ENCODE results near the gene GAB2. TPM values are rescaled to one million over a fixed set of nuclear protein-coding genes. Genes with fewer than 3 reads are reported as not detected.

GAB2 gene
- total and polyA plus RNA-seq, 2 of the 13 experiments (the other 11 are each of a cell fraction or from before 2014, with no cell fraction given) = 4.1 to 8.6 TPM

GRCh38 chr11:78341841-78342240 is 75.8 kb downstream of the GAB2 start (continued):
- TF ChIP-seq ASH2L (IDR thresholded peaks at IDR 0.05; ENCODE audit: insufficient read length, low read depth, low read length) (no peak), ZNF343 (CRISPR knock-in tag; IDR thresholded peaks at IDR 0.05) (no peak), ZNF530 (CRISPR knock-in tag; IDR thresholded peaks at IDR 0.05; ENCODE audit: low read depth) (no peak)

- Histone ChIP-seq H4K20me1 (ENCODE audit: insufficient read depth, low read length) (no peaks in the 10 kb centered on the region), H3K4me3 (replicated peaks in 1 of 3; ENCODE audit: insufficient read depth in 1 of 3, low read depth in 2 of 3, low read length in 3 of 3) (no peak overlapping the region), H3K27me3 (ENCODE audit: control insufficient read depth in 1 of 2, insufficient read depth in 2 of 2, low read length in 2 of 2) (no peaks in the 10 kb centered on the region), H3K9me3 (ENCODE audit: low read length) (no peaks in the 10 kb centered on the region), H3K9ac (ENCODE audit: insufficient read depth, low read depth, low read length) (no peak overlapping the region), H3K27ac (ENCODE audit: extremely low read length, insufficient read depth, low read length) (no peak overlapping the region), H3K36me3 (replicated peaks in 1 of 2; ENCODE audit: control insufficient read depth in 1 of 2, insufficient read depth in 2 of 2, low read length in 2 of 2) (no peaks in the 10 kb centered on the region), H3K4me2 (ENCODE audit: low read depth, low read length) (no peak overlapping the region), H3K79me2 (ENCODE audit: insufficient read depth, low read length) (no peaks in the 10 kb centered on the region), H2AFZ (ENCODE audit: low read length) (no peak overlapping the region), H3K4me1 (ENCODE audit: insufficient read depth, low read length) (peaks cover 16% of the 10 kb centered on the region)
- FAIRE-seq = no peak
- in situ Hi-C loops (cut with HindIII; ENCODE audit: extremely low pct_ligation_motif_present, low pct_unique_long_range_greater_than_20kb) = no loop called here
- DNase-seq (ENCODE audit: low spot score) = no peak
- intact Hi-C loops (cut with micrococcal nuclease; ENCODE audit: unreplicated experiment) = no loop called here
- TF ChIP-seq ZNF567 (CRISPR knock-in tag; IDR thresholded peaks at IDR 0.05; ENCODE audit: borderline replicate concordance) (no peak), ZC3H13 (CRISPR knock-in tag; IDR thresholded peaks at IDR 0.05) (no peak), CENPBD1 (CRISPR knock-in tag; IDR thresholded peaks at IDR 0.05; ENCODE audit: borderline replicate concordance, low read depth) (no peak), CENPT (CRISPR knock-in tag; IDR thresholded peaks at IDR 0.05; ENCODE audit: low read depth) (no peak), HIVEP1 (CRISPR knock-in tag; IDR thresholded peaks at IDR 0.05) (no peak), PCBP1 (IDR thresholded peaks at IDR 0.05; ENCODE audit: borderline replicate concordance, low read depth, low read length) (no peak), SP4 (CRISPR knock-in tag; IDR thresholded peaks at IDR 0.05) (no peak), TBX3 (IDR thresholded peaks at IDR 0.05; ENCODE audit: borderline replicate concordance) (no peak), HMGA1 (CRISPR knock-in tag; conservative IDR thresholded peaks at IDR 0.05) (no peak), MATR3 (CRISPR knock-in tag; IDR thresholded peaks at IDR 0.05) (no peak), ZKSCAN5 (CRISPR knock-in tag; IDR thresholded peaks at IDR 0.05) (no peak), TRIM22 (IDR thresholded peaks at IDR 0.05) (no peak), ZNF543 (CRISPR knock-in tag; IDR thresholded peaks at IDR 0.05) (no peak)
- no peak for ATAC-seq
- POLR2A ChIA-PET = interaction anchor here (1.6 kb wide), 1 partner anchor 76 kb away, joined by 4 read pairs; no protein-coding TSS in a partner anchor
- CTCF ChIA-PET (ENCODE audit: low intra/inter-chr PET ratio, low total read pairs) = no interaction called here
- BruUV-seq (replicated peaks) = no TSS peak
- WGBS (ENCODE audit: low lambda C conversion rate) = 94% methylated on average over 2 of the region's 2 CpGs
Observed at GRCh38 chr11:78340530-78340929, 77.1 kb downstream of the GAB2 start.
